B cell (primary cell): ENCODE measurements around the gene MPP7. TPM values are rescaled to one million over a fixed set of nuclear protein-coding genes. Genes with fewer than 3 reads are reported as not detected.

Experiments
- ATAC-seq: fragments of 200-7000 bp; cut with Tn5 transposase; one replicate; pipeline ENCODE4 v1.10.0; 2021; ENCODE audit warnings: low read depth, mild to moderate bottlenecking, moderate number of reproducible peaks, moderate library complexity
- CTCF ChIA-PET: fragments of 350-600 bp; sonication (Branson Sonifier 250); formaldehyde crosslinking; loops from one replicate; lab custom pipeline; 2021; ENCODE audit warnings: antibody characterized with exemption, inconsistent platforms; lab: Charles Lee
- POLR2A ChIA-PET: fragments of 350-600 bp; sonication (Branson Sonifier 250); formaldehyde crosslinking; loops from one replicate; lab custom pipeline; 2021; ENCODE audit warnings: antibody characterized with exemption; lab: Charles Lee
- DNase-seq: peaks from one replicate; pipeline ENCODE4 v3.0.0; 2013
- H2AFZ ChIP-seq: 2 replicates; pipeline ENCODE4 v1.6.1; 2012; ENCODE audit warnings: mild to moderate bottlenecking, low read depth, low read length; ENCODE audit not compliant: insufficient read depth, poor library complexity, severe bottlenecking
- H3K27ac ChIP-seq, 2 donors: 1 replicate in 1 of 2; 2 replicates in 1 of 2; pipeline ENCODE4 v1.5.1; 2012 to 2013; ENCODE audit warnings: low read length in 2 of 2, mild to moderate bottlenecking in 2 of 2, moderate library complexity in 1 of 2
- H3K27me3 ChIP-seq, 4 experiments: fragments of 200-600 bp in 1 of 4; sonication (generic) in 1 of 4; replicated peaks in 1 of 4; 1 replicate in 2 of 4; 2 replicates in 2 of 4; pipeline versions ENCODE4 v1.6.1 to v1.7.0; 2013 to 2016; ENCODE audit warnings: low read length in 3 of 4, mild to moderate bottlenecking in 2 of 4, mixed read lengths in 1 of 4, moderate library complexity in 1 of 4; ENCODE audit not compliant: insufficient read depth in 4 of 4, control insufficient read depth in 3 of 4; ENCODE audit errors: control extremely low read depth in 1 of 4
- H3K36me3 ChIP-seq, 2 experiments: replicated peaks in 1 of 2; 1 replicate in 1 of 2; 2 replicates in 1 of 2; pipeline versions ENCODE4 v1.6.1 to v1.7.1; 2013; ENCODE audit warnings: low read length in 1 of 2; ENCODE audit not compliant: insufficient read depth in 2 of 2, control insufficient read depth in 1 of 2; ENCODE audit errors: control extremely low read depth in 1 of 2, extremely low read depth in 1 of 2
- H3K4me1 ChIP-seq, 2 donors: fragments of 200-600 bp in 1 of 2; sonication (generic) in 1 of 2; 1 replicate in 1 of 2; 2 replicates in 1 of 2; pipeline versions ENCODE4 v1.5.1 to v1.6.1; 2013 to 2017; ENCODE audit warnings: low read length in 2 of 2; ENCODE audit not compliant: control insufficient read depth in 2 of 2, insufficient read depth in 2 of 2
- H3K4me2 ChIP-seq: replicated peaks from 2 replicates; pipeline ENCODE3; 2012; ENCODE audit warnings: mild to moderate bottlenecking, low read depth, low read length; ENCODE audit not compliant: poor library complexity, severe bottlenecking
- H3K4me3 ChIP-seq, 5 experiments: fragments of 200-600 bp in 1 of 5; sonication (generic) in 1 of 5; 1 replicate in 3 of 5; 2 replicates in 2 of 5; pipeline versions ENCODE4 v1.5.1 to v1.7.0; 2011 to 2016; ENCODE audit warnings: low read length in 4 of 5, mild to moderate bottlenecking in 4 of 5, low read depth in 2 of 5, control low read depth in 1 of 5, moderate library complexity in 1 of 5; ENCODE audit not compliant: insufficient read depth in 1 of 5; ENCODE audit errors: control extremely low read depth in 1 of 5, extremely low read depth in 1 of 5
- H3K79me2 ChIP-seq: fragments of 200-600 bp; sonication (generic); one replicate; pipeline ENCODE4 v1.6.0; 2016; ENCODE audit warnings: low read length; ENCODE audit not compliant: control insufficient read depth, insufficient read depth
- H3K9ac ChIP-seq: fragments of 200-600 bp; sonication (generic); 2 replicates; pipeline ENCODE4 v1.6.1; 2017; ENCODE audit warnings: mild to moderate bottlenecking, low read length, moderate library complexity
- H3K9me3 ChIP-seq, 3 donors: one replicate each; pipeline versions ENCODE4 v1.6.1 to v1.7.1; 2013; ENCODE audit warnings: low read length in 2 of 3; ENCODE audit not compliant: control insufficient read depth in 2 of 3, insufficient read depth in 1 of 3; ENCODE audit errors: control extremely low read depth in 1 of 3
- H4K20me1 ChIP-seq: 2 replicates; pipeline ENCODE4 v1.6.0; 2012; ENCODE audit warnings: mild to moderate bottlenecking, low read length; ENCODE audit not compliant: insufficient read depth, control insufficient read depth, poor library complexity, severe bottlenecking
- H3K27ac Mint-ChIP-seq: one replicate; pipeline ENCODE4 v1.8.0; 2021; ENCODE audit warnings: mixed read lengths
- H3K27me3 Mint-ChIP-seq: one replicate; pipeline ENCODE4 v1.8.0; 2021; ENCODE audit warnings: mixed read lengths
- H3K4me1 Mint-ChIP-seq: one replicate; pipeline ENCODE4 v1.8.0; 2021; ENCODE audit warnings: mixed read lengths
- H3K4me3 Mint-ChIP-seq: one replicate; pipeline ENCODE4 v1.8.0; 2021; ENCODE audit warnings: mixed read lengths
- H3K9me3 Mint-ChIP-seq: one replicate; pipeline ENCODE4 v1.8.0; 2022; ENCODE audit warnings: mixed read lengths; ENCODE audit not compliant: insufficient read depth
- CTCF ChIP-seq: fragments of 200-600 bp; IDR thresholded peaks from one replicate; pipeline ENCODE4 v1.8.0; 2022; ENCODE audit warnings: antibody characterized with exemption, mild to moderate bottlenecking
- EZH2 ChIP-seq: IDR thresholded peaks from 2 replicates; pipeline ENCODE4 v1.6.1; 2012; ENCODE audit warnings: borderline replicate concordance, low read depth, mild to moderate bottlenecking, moderate library complexity, low read length; ENCODE audit not compliant: insufficient read depth, poor library complexity, severe bottlenecking
- WGBS: methylation state at CpG from one replicate; pipeline ENCODE4 v1.1.5; 2013; ENCODE audit warnings: missing lambda C conversion rate; ENCODE audit not compliant: insufficient coverage; 5-methylcytosine and 5-hydroxymethylcytosine counted together
- intact Hi-C: fragments of 100-400 bp; cut with micrococcal nuclease; formaldehyde crosslinking; loops from one replicate; pipeline ENCODE4 v1.10.0; 2022
- polyA plus RNA-seq: library from polyadenylated mRNA; depleted of rRNA; stranded (reverse); fragments of >200 nt; gene quantifications from 2 replicates; pipeline ENCODE4 v1.2.3, GENCODE V29; 2012
- total RNA-seq, 2 donors: library from RNA; stranded (reverse); fragments of 120-200 nt in 1 of 2; gene quantifications; 1 replicate in 1 of 2; 2 replicates in 1 of 2; pipeline versions ENCODE4 v1.2.3 to v1.2.4, GENCODE V29; 2013 to 2022

MPP7 gene
- total and polyA plus RNA-seq, 2 donors (not counting 1 experiment from before 2014, with no cell fraction given) = 2.1 to 13.1 TPM

GRCh38 chr10:28263136-28263857 lies 39.6 kb downstream of the MPP7 start:
- H3K4me1 Mint-ChIP-seq = peaks cover 37% of the 10 kb centered on the region

More at GRCh38 chr10:28263136-28263857, 39.6 kb downstream of the MPP7 start:
- DNase-seq = no peak
- intact Hi-C loops = no loop called here
- Mint-ChIP-seq H3K9me3 (no peaks in the 10 kb centered on the region), H3K4me3 (no peak overlapping the region), H3K27me3 (no peaks in the 10 kb centered on the region), H3K27ac (no peak overlapping the region)
- Histone ChIP-seq H4K20me1 (no peaks in the 10 kb centered on the region), H3K27ac (no peak overlapping the region), H3K4me1 (peaks cover 25 to 26% of the 10 kb centered on the region in 2 donors), H3K79me2 (peaks cover 4% of the 10 kb centered on the region), H3K36me3 (peaks cover 0 to 1% of the 10 kb centered on the region in 2 experiments), H3K4me2 (no peak overlapping the region), H3K27me3 (no peaks in the 10 kb centered on the region), H3K9ac (no peak overlapping the region), H3K4me3 (no peak overlapping the region), H3K9me3 (no peaks in the 10 kb centered on the region), H2AFZ (no peak overlapping the region)
- WGBS = 63% methylated on average over 3 of the region's 10 CpGs
- ATAC-seq = no peak
- ChIA-PET POLR2A (no interaction called here), CTCF (interaction anchor here (0.8 to 3.3 kb wide), 5 partner anchors 12 to 130 kb away, joined by 3 to 14 read pairs (median 5); no protein-coding TSS in a partner anchor)
- no peak for TF ChIP-seq CTCF
- TF ChIP-seq EZH2 = no peak
